ENCODE data around the gene TBC1D16.

TBC1D16 gene

DNA sequence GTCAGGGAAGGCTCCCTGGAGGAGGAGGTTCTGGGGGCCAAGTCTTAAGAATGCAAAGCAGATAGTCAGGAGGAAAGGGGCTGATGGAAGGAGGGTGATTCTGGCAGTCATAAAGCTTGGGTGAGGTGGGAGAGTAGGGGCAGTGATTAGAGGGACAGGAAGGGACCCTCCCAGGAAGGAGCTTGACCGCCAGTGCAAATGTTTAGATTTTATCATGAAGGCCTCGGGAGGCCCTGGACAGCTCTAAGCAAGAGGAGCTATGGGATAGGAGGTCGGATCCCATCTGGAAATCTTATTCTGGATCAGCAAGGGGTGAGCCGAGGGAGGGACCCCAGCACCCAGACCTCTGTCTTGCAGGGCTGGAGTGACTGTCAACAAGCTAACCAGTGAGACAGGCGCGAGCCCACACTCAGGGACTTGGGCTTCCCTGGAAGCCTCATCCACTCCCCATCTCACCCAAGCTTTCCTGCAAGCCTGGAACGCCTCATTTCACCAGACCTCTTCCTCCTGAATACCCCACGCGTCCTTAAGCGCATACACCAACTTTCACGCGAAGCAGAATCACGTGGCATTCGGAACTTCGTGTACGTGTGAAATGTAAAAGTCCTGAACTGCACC lies 144.4 kb downstream of the TBC1D16 start:
- no peak for DNase-seq (ENCODE audit: low read depth, low spot score)

DNA sequence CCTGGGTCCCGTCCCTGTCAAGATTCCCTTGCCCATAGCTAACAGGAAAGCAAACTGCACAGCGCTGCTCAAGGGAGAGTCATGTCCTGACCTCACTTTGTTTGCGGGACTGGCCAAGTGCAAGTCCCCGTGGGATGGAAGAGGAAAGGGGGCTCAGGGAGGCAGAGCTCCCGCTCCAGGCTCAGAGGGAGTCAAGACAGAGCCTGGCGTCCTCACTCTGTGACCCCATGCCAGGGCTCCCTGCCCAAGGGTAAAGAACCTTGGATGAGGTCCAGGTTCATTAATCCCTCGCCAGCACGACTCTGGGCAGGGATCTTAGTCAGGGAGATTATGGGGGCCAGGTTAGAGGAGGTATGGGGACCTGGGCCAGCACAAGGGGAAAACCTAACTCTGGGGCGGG lies 145.0 kb downstream of the TBC1D16 start:
- no peak for DNase-seq (ENCODE audit: low read depth, low spot score)

DNA sequence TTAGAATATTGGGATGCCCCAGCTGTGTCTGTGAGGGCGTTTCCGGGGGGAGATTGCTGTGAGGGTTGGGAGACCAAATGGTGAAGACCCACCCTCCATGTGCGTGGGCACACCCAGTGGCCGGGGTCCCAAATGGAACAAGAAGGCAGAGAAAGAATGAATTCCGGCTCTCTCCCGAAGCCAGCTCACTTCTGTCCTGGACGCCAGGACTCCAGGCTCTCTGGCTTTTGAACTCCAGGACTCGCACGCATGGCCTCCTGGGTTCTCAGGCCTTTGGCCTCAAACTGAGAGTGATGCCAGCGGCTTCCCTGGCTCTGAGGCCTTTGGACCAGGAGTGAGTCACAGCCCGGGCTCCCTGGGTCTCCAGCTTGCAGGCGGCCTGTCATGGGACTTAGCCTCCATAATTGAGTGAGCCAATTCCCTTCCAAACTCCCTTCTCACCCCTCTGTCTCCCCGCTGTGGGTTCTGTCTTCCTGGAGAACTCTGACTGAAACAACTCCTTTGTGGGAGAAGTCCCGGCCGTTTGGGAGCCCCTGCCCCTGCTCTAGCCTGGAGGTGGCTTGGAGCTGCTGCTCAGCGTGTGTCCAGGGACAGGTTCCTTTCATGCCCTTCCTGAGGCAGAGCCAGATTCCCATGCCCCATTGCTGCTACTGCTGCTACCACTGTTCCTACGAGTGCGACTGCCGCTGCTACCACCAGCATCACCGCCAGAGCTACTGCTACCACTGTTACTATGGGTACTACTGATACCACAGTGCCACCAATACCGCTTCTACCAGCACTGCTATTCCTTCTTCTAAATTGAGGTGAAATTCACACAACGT lies 146.6 kb downstream of the TBC1D16 start:
- no peak for DNase-seq (ENCODE audit: low read depth, low spot score)

DNA sequence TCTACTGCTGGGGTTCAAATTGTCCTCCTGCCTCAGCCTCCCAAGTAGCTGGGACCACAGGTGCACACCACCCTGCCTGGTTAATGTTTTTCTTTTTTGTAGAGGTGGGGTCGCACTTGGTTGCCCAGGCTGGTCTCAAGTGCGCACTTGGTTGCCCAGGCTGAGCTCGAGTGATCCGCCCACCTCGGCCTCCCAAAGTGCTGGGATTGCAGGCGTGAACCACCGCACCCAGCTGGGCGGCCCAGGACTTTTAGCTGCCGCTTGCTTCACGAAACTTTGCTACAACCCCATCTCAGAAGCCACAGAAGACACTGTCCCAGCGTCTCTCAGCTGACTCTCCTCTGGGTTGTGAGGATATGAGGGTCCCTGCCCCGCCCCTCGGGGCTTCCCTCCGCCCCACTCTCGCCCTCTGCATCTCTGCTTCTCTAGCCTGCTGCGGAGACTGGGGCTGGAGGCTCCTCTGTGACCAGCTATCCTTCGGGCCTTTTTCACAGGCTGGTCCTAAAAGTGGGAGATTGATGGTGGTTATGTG lies 147.6 kb downstream of the TBC1D16 start:
- DNase-seq (ENCODE audit: low read depth, low spot score), result no peak

DNA sequence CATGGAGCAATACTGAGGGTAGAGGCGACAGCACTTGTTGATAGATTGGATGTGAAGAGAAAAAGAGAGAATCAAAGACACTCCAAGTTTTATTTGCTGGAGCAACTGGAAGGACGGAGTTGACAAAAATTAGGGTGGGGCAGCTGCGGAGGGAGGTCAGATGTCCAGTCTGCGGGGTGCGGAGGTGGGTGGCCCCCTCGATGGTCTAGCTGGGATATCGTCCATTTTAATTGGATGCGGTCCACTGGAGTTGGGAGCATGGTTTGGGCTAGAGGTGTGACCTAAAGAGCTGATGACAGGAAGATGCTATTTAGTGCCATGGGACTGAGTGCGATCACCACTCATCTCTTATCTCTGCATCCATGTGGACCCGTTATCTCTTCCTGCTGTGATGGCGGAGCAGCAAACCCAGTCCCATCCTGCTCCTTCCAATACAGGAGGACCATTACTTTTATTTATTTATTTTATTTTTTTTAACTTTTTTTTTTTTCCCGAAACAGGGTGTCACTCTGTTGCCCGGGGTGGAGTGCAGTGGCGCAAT lies 148.2 kb downstream of the TBC1D16 start:
- no peak for DNase-seq (ENCODE audit: low read depth, low spot score)

DNA sequence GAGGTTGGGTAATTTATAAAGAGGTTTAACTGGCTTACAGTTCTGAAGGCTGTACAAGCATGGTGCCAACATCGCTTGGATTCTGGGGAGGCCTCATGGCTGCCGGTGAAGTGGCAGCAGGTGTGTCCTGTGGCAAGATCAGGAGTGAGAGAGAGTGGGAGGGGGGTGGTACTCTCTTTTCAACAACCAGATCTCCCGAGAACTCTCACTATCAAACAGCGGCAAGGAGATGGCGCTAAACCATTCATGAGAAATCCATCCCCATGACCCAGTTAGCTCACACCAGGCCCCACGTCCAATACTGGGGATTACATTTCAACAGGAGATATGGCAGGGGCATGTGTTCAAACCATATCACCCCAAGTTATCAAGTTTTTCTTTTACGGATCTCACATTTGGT lies 152.5 kb downstream of the TBC1D16 start:
- DNase-seq (ENCODE audit: low read depth, low spot score), result no peak
